Muscle layer of colon (tissue), 2 donors: Measurements from ENCODE around the gene DNAJC2.
"Not testable (repeated sequence)": the region's sequence is repeated elsewhere in the genome, so short reads cannot be mapped to it uniquely, and the experiment has no call there.

Experiments
- H3K27ac ChIP-seq: one replicate; pipeline ENCODE4 v1.7.0; 2013; ENCODE audit warnings: low read depth, mild to moderate bottlenecking, low read length, moderate library complexity
- H3K27me3 ChIP-seq, 2 donors: one replicate each; pipeline ENCODE4 v1.7.0; 2013; ENCODE audit warnings: low read length in 2 of 2, mild to moderate bottlenecking in 2 of 2; ENCODE audit not compliant: insufficient read depth in 2 of 2, control insufficient read depth in 1 of 2
- H3K36me3 ChIP-seq: one replicate; pipeline ENCODE4 v1.7.0; 2013; ENCODE audit warnings: mild to moderate bottlenecking, low read length; ENCODE audit not compliant: insufficient read depth
- H3K4me1 ChIP-seq: one replicate; pipeline ENCODE4 v1.7.0; 2013; ENCODE audit warnings: mild to moderate bottlenecking, low read length; ENCODE audit not compliant: insufficient read depth
- H3K4me3 ChIP-seq, 2 donors: one replicate each; pipeline ENCODE4 v1.7.0; 2013; ENCODE audit warnings: low read length in 2 of 2, low read depth in 1 of 2, mild to moderate bottlenecking in 1 of 2, moderate library complexity in 1 of 2
- H3K9ac ChIP-seq: one replicate; pipeline ENCODE4 v1.7.0; 2013; ENCODE audit warnings: low read length
- H3K9me3 ChIP-seq: one replicate; pipeline ENCODE4 v1.7.0; 2013; ENCODE audit warnings: mild to moderate bottlenecking, low read length
- donor health status: abdominal sarcoma.
- donor health status: Adenocarcinoma of cecum.

The DNAJC2 gene

DNA sequence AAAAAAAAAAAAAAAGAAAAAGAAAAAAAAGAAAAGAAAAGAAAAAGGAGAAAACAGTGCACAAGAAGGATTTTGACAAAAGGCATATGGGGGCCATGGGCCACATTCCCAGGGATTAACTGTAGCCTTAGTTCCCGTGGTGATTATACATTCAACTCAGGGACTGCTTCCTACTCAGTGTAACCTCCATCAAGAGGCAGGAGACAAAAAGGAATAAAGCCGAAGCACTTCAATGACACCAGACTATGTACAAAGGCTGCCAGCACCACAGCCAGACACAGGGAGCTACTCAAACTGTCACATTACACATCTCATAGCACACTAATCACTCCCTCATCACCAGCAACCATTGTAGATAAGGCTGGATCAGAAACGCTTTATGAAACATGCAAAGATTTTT lies 52.4 kb downstream of the DNAJC2 start:
- no peak overlapping the region for H3K4me3 ChIP-seq
- H3K9ac ChIP-seq, result no peak overlapping the region
- no peaks in the 10 kb centered on the region for H3K4me1 ChIP-seq
- no peak overlapping the region for H3K27ac ChIP-seq
- no peaks in the 10 kb centered on the region for H3K36me3 ChIP-seq
- H3K9me3 ChIP-seq, result no peaks in the 10 kb centered on the region
- H3K27me3 ChIP-seq, result no peaks in the 10 kb centered on the region

DNA sequence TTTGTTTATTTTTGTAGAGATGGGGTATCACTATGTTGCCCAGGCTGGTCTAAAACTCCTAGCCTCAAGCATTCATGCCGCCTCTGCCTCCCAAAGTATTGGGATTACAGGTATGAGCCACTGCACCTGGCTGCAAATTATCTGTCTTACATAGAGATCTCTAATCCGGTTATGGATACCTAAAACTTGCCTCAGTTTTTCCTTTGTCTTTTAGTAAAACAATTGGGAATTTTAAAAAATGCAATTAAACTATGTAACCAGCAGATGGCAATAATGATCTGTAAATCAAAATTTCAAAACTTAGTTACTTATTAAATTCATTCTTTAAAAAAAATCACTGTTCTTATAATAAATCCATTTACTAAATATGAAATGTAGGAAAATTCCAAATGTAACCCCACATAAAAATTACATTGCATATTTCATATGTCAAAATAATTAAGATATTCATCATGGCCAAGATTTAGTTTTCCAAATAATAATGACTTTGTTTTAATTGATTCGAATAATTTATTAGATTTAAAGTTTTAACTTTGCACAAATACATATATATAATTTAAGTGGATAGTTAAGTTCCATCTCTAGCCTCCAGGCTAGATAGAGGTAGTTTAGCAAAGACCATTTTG lies 61.7 kb downstream of the DNAJC2 start:
- H3K27ac ChIP-seq, H3K4me3 ChIP-seq, H3K4me1 ChIP-seq, H3K36me3 ChIP-seq, H3K9ac ChIP-seq, H3K27me3 ChIP-seq, H3K9me3 ChIP-seq: not testable (repeated sequence)

DNA sequence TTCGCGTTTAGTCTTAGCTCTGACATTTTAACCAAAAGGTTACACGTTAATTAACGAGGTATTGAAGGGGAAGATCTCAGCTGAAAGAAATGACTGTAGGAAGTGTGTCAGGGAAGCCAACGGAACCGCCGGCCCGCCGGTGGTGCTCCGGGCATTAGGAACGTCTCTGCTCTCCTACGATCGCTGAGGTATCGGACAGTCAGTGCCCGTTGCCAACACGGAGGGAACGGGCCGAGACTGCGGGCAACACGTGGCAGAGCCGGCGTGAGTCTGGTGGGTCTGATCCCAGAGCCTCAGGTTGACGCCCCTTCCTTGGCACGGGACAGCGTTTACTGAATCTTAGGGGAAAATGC lies 63.8 kb downstream of the DNAJC2 start:
- H3K4me3 ChIP-seq, result peak overlapping the region; percentile 40 to 58
- not testable (repeated sequence) for H3K9me3 ChIP-seq, H3K36me3 ChIP-seq, H3K4me1 ChIP-seq, H3K9ac ChIP-seq, H3K27me3 ChIP-seq, H3K27ac ChIP-seq

DNA sequence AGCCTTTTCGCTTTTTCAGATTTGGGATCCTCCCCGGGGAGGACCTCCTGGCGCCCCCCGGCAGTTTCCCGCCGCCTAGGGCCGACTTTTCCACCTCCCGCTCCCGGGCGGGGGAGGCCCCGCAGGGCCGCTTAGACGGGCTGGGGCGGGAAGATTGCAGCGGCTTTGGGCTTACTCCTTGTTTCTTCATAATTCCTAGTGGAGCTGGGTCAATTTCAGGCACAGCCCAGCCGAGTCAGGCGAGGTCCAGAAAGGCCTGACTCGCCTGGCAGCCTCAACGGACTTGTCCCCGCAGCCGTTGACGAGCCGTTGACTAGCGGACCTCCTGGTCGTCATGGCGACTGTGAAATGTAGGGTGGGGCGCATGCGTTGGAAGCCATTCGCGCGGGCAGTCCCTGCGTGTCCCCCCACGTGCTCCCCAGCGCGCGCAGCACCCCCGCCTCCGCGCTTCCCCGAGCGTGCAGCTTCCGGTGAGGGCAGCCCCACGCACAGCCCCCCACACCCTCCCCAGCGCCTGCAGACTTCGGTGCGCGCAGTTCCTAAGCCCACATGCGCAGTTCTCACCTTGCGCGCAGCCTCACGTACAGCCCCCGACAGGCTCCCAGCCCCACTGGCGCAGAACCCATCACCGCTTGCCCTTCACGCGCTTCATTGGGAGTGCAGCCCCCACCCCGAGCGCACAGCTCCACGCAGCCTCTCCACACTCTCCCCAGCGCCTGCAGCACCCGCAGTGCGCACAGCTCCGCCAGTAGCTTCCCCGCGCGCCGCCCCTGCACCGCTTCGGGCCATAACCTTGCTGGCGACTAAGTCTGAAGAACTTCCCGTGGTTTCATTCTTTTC lies 64.4 kb downstream of the DNAJC2 start:
- not testable (repeated sequence) for H3K27ac ChIP-seq

DNA sequence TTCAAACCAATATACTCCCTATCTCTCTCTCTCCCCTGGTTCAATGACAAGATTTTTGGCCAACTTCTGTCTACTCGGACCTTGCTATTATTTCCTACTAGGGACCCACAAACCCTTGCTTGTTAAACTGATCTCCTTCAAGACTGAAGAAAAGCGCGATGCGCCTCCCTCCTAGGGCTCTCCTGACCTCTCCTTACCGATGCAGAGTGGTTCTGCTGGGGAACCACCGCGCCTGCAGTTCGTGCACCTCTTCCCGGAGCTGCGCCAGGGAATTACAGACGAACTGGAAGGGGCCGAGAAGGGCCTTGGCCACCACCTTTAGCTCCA lies 65.0 kb downstream of the DNAJC2 start:
- H3K4me1 ChIP-seq, H3K9ac ChIP-seq, H3K27ac ChIP-seq, H3K36me3 ChIP-seq, H3K9me3 ChIP-seq, H3K27me3 ChIP-seq: not testable (repeated sequence)
- H3K4me3 ChIP-seq, result peak overlapping the region; percentile 40 to 58

More for the DNA sequence above, 64.4 kb downstream of the DNAJC2 start:
- H3K9me3 ChIP-seq, H3K27me3 ChIP-seq, H3K36me3 ChIP-seq, H3K4me1 ChIP-seq, H3K9ac ChIP-seq: not testable (repeated sequence)
- H3K4me3 ChIP-seq, result peak overlapping the region; percentile 40 to 58

DNA sequence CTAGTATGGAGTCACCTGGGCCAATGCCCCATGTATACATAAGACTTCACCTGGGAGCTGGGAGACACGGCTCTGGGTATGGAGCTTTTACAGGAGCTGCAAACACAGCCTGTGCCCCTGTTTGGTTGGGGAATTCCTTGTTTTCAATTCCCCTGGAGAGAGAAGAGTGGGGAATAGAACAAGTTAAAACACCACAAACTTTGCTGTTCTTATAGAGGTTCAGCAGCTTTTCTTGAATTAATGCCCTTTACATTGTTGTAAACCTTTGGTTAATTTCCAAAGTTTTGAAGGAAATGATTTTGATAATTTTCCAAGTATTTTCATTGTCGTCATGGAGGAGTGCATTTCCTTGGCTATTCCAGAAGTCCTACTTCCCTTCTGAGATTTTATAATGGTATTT lies 66.4 kb downstream of the DNAJC2 start:
- H3K27me3 ChIP-seq, H3K27ac ChIP-seq, H3K9ac ChIP-seq, H3K4me3 ChIP-seq, H3K36me3 ChIP-seq, H3K4me1 ChIP-seq, H3K9me3 ChIP-seq: not testable (repeated sequence)

DNA sequence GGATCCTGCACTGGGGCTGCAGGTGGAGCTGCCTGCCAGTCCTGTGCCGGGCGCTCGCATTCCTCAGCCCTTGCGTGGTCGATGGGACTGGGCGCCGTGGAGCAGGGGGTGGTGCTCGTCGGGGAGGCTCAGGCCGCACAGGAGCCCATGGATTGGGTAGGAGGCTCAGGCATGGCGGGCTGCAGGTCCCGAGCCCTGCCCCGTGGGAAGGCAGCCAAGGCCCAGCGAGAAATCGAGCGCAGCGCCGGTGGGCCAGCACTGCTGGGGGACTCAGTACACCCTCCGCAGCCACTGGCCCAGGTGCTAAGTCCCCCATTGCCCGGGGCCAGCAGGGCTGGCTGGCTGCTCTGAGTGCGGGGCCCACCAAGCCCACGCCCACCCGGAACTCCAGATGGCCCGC lies 69.7 kb downstream of the DNAJC2 start:
- H3K36me3 ChIP-seq, H3K9ac ChIP-seq, H3K4me3 ChIP-seq, H3K27me3 ChIP-seq, H3K27ac ChIP-seq, H3K4me1 ChIP-seq, H3K9me3 ChIP-seq: not testable (repeated sequence)

DNA sequence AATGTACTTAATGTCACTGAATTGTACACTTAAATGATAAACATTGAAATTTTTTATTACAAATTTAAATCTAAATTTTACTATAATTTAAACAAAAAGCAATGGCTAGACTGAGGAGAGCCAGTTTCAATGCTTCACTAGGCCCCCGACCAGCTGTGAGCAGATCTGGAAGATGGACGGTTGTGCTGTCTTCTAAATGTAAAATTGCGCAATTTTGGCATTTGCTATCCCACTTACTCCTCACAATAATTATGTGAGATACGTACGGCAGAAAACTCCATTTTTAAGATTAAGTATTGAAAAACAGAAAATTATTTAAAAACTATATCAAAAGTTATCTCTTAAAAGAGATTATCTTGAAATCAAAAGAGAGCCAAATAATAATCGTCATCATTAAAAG lies 71.2 kb downstream of the DNAJC2 start:
- H3K4me3 ChIP-seq, H3K9ac ChIP-seq, H3K27ac ChIP-seq, H3K36me3 ChIP-seq, H3K27me3 ChIP-seq, H3K9me3 ChIP-seq, H3K4me1 ChIP-seq: not testable (repeated sequence)

DNA sequence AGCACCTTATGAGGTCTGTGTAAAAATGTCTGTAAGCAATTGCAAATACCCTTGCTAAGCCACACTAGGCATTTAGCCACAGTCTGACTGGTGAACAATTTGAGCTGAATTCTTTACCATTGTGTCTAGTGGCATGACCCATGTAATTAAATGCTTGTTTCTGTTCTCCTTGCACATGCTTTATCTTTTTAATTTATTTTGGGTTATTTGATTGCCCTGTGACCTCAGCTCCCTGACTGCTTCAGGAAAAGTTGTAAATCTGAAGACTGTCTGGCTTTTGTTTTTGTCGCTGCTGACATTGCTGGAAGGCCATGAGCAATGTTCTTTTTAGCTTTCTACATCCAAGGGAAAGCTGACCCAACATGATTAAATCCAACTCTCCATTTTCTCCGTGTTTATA lies 78.3 kb downstream of the DNAJC2 start:
- not testable (repeated sequence) for H3K27ac ChIP-seq, H3K9ac ChIP-seq, H3K36me3 ChIP-seq, H3K4me1 ChIP-seq, H3K4me3 ChIP-seq, H3K27me3 ChIP-seq, H3K9me3 ChIP-seq

DNA sequence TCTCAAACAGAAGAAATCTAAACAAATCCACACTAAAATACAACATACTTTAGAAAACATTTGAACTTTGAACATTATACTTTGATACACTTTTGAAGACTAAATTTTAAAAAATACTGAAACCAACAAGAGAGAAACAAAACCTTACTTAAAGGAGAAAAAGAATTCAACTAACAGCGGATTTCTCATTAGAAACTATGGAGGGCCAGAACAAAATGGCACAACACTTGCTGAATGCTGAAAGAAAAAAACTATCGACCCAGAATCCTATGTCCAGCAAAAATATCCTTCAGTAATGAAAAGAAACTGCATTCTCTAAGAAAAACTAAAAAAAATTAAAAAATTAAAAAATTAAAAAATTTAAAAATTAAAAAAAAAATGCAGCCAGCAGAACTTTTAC lies 80.5 kb downstream of the DNAJC2 start:
- H3K27ac ChIP-seq, H3K4me1 ChIP-seq, H3K27me3 ChIP-seq, H3K9me3 ChIP-seq, H3K36me3 ChIP-seq, H3K4me3 ChIP-seq, H3K9ac ChIP-seq: not testable (repeated sequence)
